Activated CD8-positive, alpha-beta memory T cell treated with anti-CD3 and anti-CD28 coated beads for 36 hours (primary cell): ENCODE data around the gene SLX4. TPM values are rescaled to one million over a fixed set of nuclear protein-coding genes. Genes with fewer than 3 reads are reported as not detected.
"Not testable (repeated sequence)": the region's sequence is repeated elsewhere in the genome, so short reads cannot be mapped to it uniquely, and the experiment has no call there.

Experiments
- CTCF ChIA-PET: fragments of 350-600 bp; sonication (Branson Sonifier 250); formaldehyde crosslinking; loops from one replicate; lab custom pipeline; 2021; ENCODE audit warnings: antibody characterized with exemption; lab: Charles Lee
- POLR2A ChIA-PET: fragments of 350-600 bp; sonication (Branson Sonifier 250); formaldehyde crosslinking; loops from one replicate; lab custom pipeline; 2021; ENCODE audit warnings: antibody characterized with exemption; lab: Charles Lee
- total RNA-seq, 2 experiments: library from RNA; stranded (reverse); gene quantifications; one replicate each; pipeline ENCODE4 v1.2.3, GENCODE V29; 2021

Gene SLX4, protein sequence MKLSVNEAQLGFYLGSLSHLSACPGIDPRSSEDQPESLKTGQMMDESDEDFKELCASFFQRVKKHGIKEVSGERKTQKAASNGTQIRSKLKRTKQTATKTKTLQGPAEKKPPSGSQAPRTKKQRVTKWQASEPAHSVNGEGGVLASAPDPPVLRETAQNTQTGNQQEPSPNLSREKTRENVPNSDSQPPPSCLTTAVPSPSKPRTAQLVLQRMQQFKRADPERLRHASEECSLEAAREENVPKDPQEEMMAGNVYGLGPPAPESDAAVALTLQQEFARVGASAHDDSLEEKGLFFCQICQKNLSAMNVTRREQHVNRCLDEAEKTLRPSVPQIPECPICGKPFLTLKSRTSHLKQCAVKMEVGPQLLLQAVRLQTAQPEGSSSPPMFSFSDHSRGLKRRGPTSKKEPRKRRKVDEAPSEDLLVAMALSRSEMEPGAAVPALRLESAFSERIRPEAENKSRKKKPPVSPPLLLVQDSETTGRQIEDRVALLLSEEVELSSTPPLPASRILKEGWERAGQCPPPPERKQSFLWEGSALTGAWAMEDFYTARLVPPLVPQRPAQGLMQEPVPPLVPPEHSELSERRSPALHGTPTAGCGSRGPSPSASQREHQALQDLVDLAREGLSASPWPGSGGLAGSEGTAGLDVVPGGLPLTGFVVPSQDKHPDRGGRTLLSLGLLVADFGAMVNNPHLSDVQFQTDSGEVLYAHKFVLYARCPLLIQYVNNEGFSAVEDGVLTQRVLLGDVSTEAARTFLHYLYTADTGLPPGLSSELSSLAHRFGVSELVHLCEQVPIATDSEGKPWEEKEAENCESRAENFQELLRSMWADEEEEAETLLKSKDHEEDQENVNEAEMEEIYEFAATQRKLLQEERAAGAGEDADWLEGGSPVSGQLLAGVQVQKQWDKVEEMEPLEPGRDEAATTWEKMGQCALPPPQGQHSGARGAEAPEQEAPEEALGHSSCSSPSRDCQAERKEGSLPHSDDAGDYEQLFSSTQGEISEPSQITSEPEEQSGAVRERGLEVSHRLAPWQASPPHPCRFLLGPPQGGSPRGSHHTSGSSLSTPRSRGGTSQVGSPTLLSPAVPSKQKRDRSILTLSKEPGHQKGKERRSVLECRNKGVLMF (N-terminal part only)
- total RNA-seq: 10 to 100 TPM; 11.5 to 12.5 TPM

DNA sequence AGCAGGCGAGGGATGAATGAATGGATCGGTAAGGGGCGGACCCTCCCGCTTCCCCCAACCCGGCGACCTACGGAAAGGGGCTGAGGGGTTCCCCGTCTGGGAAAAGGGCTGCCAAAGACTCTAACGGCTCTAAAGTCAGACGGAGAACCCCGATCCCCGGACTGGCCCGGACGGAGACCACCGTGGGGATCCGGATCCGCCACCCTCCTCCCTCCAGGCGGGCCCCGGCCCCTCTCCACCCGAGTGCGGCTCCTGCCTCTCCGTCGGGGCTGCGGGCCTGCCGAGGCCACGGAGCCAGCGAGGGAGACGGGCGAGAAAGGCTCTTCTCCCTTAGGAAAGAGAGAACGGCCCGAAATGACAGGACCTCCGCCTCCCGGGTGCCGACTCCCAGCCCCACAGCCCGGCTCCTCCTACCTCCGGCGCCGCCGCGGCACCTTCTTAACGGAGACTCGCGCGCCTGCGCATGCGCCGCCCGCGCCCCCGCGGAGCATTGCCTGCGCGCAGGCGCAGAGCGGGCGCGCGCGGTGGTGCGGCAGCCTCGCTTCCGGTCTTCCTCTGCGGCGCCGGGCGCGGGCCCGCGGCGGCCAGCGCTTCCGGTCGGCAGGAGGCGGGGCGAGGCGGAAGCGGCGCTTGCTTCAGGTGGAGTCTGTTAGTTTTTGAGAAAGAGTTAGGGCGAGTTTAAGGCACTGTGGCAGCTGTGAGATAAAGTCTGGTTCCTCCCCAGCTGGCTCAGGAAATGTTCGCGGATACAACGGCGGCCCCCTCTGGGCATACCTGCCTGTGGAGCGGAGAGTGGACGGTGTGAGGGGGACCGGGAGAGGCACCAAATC, at the start of gene SLX4:
Gene SLX4, minus strand, starts transcription at position 461 of the 830 bp plus-strand sequence. CDS start 2,642 bp downstream, outside the sequence.
- POLR2A ChIA-PET: interaction anchor here (0.6 to 0.7 kb wide), 2 partner anchors 15 to 29 kb away, joined by 4 to 5 read pairs; no protein-coding TSS in a partner anchor
- CTCF ChIA-PET: interaction anchor here (1.1 kb wide), 2 partner anchors 16 to 44 kb away, joined by 4 to 6 read pairs; no protein-coding TSS in a partner anchor

DNA sequence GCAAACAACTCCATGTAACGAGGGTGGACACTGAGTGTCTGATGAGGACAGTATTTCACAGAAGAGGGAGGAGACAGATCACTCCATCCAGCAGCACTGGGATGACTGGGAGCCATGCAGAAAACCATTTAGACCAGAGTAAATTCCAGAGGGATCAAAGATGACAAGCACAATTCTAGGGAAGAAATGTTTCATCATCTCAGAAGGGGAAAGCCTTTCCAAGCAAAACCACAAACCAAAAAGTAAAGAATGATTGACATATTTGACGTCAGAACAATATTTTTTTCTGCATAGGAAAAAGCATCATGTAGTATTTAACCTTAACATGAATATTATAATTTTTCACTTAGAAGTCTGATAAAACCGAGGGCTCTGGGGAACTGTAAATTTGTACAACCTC, 47.8 kb upstream of the SLX4 start:
- ChIA-PET CTCF (no interaction called here), POLR2A (no interaction called here)

GRCh38 chr16:3656491-3657468, 45.4 kb upstream of the SLX4 start:
- ChIA-PET CTCF (interaction anchor here (1.8 kb wide), 1 partner anchor 12 kb away, joined by 4 read pairs; no protein-coding TSS in a partner anchor), POLR2A (interaction anchor here (0.6 kb wide), 1 partner anchor 402 kb away, joined by 4 read pairs; no protein-coding TSS in a partner anchor)

DNA sequence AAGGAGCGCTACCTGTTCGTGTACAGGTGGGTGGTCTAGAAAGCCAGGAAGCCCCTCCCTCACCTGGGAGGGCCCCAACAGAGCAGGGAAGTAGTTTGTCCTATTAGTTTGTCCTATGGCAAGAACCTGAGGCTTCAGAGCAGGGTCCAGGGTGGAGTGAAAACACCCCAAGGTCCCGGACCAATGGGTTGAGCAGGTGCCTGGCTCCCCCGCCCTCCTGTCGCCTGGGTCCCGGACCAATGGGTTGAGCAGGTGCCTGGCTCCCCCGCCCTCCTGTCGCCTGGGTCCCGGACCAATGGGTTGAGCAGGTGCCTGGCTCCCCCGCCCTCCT, 44.7 kb upstream of the SLX4 start:
- CTCF ChIA-PET: not testable (repeated sequence)
- POLR2A ChIA-PET: interaction anchor here (0.6 kb wide), 1 partner anchor 402 kb away, joined by 4 read pairs; no protein-coding TSS in a partner anchor

DNA sequence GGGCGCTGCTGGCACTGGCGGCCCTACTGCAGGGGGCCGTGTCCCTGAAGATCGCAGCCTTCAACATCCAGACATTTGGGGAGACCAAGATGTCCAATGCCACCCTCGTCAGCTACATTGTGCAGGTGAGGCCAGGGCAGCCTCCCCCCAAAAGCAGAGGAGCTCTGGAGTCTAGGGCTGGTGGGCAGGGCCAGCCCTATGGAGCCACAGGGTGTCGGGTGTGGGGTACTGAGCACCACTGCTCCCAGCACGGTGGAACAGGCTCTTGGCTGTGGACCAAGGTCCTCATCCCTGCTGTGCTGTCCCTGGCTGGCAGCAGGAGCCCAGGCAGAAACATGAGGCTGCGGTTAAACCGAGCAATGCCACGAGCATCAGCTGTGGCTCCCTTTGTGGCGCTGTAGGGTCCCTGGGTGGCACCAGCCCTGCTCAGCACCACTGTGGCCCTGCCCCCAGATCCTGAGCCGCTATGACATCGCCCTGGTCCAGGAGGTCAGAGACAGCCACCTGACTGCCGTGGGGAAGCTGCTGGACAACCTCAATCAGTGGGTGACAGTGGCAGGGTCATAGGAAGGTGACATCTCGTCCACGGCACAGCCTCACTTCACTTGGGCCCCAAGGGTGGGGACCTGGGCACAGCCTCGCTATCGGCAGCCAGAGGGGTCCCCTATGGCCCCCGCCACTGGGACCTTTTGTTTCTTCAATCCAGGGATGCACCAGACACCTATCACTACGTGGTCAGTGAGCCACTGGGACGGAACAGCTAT, 44.2 kb upstream of the SLX4 start:
- POLR2A ChIA-PET: interaction anchor here (0.6 kb wide), 1 partner anchor 403 kb away, joined by 4 read pairs; no protein-coding TSS in a partner anchor
- CTCF ChIA-PET: no interaction called here

- CTCF ChIA-PET: interaction anchor here (1.8 kb wide), 1 partner anchor 10 kb away, joined by 7 read pairs; no protein-coding TSS in a partner anchor
- POLR2A ChIA-PET: no interaction called here
Measured at GRCh38 chr16:3655030-3655395, 43.6 kb upstream of the SLX4 start.

DNA sequence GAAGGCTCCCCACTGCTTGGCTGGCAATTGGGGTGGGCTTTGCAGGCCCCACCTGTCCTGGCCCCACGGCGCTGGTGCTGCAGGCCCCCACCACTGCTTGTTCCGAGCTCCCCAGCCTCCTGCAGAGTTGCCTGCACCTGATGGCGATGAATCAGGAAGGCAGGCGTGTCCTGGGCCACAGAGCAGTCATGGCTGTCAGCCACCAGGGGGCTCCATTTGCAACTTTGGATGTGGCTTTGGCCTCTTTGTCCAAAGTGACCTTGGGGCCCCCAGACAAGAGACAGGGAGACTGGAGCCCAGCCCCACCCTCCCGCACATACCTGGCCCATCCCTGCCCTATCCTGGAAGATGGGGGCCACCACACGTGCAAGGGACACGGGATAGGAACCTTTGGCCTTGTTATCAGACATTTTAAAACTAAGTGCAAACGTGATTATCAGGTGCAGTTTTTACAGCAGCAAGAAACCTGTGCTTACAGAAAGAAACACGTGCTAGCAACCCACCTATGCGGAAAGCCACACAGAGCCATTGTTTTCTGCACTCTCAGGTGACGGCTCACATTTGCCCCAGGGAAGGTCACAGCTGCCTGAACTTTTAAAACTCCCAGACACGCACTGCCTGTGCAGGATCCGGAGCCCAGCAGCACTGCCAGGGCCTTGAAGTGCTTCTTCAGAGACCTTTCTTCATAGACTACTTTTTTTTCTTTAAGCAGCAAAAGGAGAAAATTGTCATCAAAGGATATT, 43.0 kb upstream of the SLX4 start, which contains the start of gene DNASE1:
Gene DNASE1, plus strand, starts transcription at position 443 of the 743 bp plus-strand sequence. CDS start 683 bp downstream, outside the sequence.
- CTCF ChIA-PET: interaction anchor here (0.6 to 1.8 kb wide), 2 partner anchors 10 to 21 kb away, joined by 3 to 7 read pairs; no protein-coding TSS in a partner anchor
- POLR2A ChIA-PET: no interaction called here

- ChIA-PET POLR2A (no interaction called here), CTCF (no interaction called here)
Measured at GRCh38 chr16:3652373-3653195, 41.2 kb upstream of the SLX4 start.

DNA sequence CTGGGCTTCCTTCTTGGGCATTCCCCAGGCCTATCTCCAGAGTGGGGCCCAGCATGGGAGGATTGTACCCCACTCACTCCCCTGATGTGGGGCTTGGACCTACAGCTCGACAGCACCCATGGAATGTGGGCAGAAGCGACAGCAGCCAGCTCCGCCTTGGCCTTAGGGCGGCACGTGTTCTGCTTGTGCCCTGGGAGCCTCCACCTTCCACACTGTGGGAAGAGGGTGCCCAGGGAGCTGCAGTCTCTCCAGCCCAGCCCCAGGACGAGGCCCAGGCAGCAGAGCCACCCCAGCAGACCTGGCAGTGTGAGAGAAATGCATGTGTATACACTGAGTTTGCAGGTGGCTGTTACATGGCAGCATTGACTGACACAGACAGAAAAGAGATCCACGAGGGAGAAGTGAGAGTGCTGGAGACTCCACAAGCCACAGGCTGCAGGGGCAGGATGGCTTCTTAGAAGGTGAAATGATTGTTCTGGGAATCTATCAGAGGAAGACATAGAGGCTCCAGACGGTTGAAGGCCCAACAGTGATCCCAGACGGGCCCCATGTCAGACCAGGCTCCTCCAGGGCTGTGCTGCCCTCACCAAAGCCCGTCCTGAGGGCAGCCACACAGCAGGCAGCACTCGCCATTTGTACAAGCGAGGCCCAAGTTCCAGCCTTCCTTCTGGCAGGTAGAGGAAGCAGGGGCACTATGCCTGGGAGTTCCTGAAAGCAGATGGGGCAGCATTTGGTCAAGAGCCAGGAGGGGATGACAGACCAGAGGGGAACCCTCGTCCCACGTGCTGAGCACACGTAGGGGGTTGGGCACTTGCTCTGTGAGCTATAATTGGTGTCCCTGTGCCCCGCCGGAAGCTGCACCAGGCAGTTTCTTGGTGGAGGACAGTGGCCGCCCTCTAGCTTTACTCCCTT, 40.3 kb upstream of the SLX4 start:
- CTCF ChIA-PET: interaction anchor here (0.8 kb wide), 1 partner anchor 9 kb away, joined by 3 read pairs; no protein-coding TSS in a partner anchor
- POLR2A ChIA-PET: no interaction called here

DNA sequence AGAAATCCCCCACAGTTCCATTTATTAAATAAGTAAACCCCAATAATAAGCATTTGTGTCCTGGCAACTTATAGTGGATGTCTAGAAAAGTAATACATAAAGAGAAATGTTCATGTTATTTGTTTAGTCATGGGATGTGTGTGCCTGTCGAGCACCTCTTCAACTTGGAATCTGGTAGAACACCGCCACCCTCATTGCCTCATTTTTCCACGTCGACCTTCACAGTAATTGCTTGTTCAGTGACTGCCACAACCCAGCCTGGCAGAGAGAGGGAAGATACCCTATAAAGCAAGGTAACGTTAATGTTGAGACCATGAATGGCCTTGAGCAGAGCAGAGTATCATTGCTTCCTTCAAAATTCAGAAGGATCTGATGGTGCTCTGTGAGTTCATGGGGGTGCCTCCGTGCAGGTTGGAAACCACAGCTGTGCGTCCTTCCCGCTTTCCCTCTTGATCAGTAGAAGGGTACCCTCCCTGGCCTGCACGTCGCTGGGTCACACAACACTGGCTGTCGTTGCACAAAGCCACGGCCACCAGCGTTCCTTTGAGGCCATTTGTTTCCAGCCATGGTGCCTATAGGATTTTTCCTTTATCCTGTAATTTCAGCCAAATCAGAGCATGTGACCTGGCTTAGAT, 39.3 kb upstream of the SLX4 start:
- CTCF ChIA-PET: interaction anchor here (0.8 kb wide), 1 partner anchor 10 kb away, joined by 3 read pairs; no protein-coding TSS in a partner anchor
- POLR2A ChIA-PET: no interaction called here

- ChIA-PET CTCF (no interaction called here), POLR2A (no interaction called here)
Measured at GRCh38 chr16:3646348-3646920, 35.0 kb upstream of the SLX4 start.

DNA sequence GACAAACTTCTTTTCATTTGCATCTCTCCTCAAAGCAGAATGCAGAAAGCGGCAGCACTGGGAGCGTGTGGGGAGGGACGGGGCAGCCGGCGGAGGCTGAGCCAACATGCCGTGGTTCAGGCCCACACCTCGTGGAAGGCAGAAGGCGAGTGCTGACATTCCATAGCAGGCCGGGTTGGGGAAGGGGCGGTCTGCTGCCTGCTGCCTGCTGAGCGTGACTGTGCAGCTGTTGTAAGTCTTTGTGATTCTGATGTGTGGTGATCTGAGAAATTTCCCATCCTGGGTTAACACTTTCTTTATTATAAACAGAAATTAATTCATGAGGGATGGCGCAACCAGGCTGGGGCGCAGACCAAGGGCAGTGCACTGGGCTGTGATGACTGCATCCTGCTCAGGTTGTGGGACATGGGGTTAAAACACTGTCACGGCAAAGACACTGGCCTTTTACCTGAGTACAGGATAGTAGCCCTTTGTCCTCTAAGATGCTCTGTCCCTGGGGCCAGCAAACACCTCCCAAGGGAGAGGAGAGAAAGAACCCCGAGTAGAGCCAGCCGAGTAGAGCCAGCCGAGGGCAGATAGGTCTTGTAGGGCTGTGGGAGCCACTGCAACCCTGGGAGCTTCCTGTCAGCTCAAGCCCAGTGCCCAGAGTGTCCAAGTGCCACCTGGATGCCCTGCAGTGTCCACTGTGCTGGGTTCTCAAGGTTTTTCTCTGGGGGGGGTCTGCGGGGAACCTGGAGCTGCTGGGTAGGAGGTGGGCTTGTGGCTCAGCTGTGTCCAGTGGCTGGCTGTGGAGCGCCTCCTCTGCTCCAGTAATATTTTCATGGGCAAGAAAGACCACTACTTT, 34.3 kb upstream of the SLX4 start:
- CTCF ChIA-PET: no interaction called here
- POLR2A ChIA-PET: no interaction called here
